H7 (cell line): ENCODE results near the gene KLRC3. TPM values are rescaled to one million over a fixed set of nuclear protein-coding genes. Genes with fewer than 3 reads are reported as not detected.
A peak's percentile ranks its signal among the peaks of the same experiment; 100 is the strongest.
"Not testable (repeated sequence)": the region's sequence is repeated elsewhere in the genome, so short reads cannot be mapped to it uniquely, and the experiment has no call there.

Source experiments
- DNase-seq: peaks from one replicate; pipeline ENCODE4 v3.0.0; 2012
- H3K27me3 ChIP-seq: 2 replicates; pipeline ENCODE4 v1.6.0; 2011; ENCODE audit warnings: mild to moderate bottlenecking, low read length; ENCODE audit not compliant: control insufficient read depth, insufficient read depth
- H3K36me3 ChIP-seq: replicated peaks from 2 replicates; pipeline ENCODE4 v1.5.1; 2011; ENCODE audit warnings: low read length; ENCODE audit not compliant: control insufficient read depth, insufficient read depth
- H3K4me3 ChIP-seq: 2 replicates; pipeline ENCODE4 v1.5.1; 2011; ENCODE audit warnings: low read depth, mild to moderate bottlenecking, control low read depth, low read length, moderate library complexity; ENCODE audit not compliant: insufficient read depth
- total RNA-seq: library from RNA; depleted of rRNA; stranded (reverse); fragments of >200 nt; shearing (Covaris generic); gene quantifications from 2 replicates; pipeline ENCODE4 v1.2.3, GENCODE V29; 2014; rRNA removed

Gene KLRC3
- total RNA-seq, 1 experiment from 2014 or later: not detected

- Histone ChIP-seq H3K4me3 (no peak overlapping the region), H3K27me3 (no peaks in the 10 kb centered on the region), H3K36me3 (no peaks in the 10 kb centered on the region; the same call in 1 of the 2 replicates)
- DNase-seq: no peak
Observed at GRCh38 chr12:10368206-10369171, 51.9 kb downstream of the KLRC3 start.

GRCh38 chr12:10367714-10368113 lies 52.7 kb downstream of the KLRC3 start:
- H3K27me3 ChIP-seq, H3K36me3 ChIP-seq, H3K4me3 ChIP-seq, DNase-seq: not testable (repeated sequence)

- no peak for DNase-seq
- Histone ChIP-seq H3K36me3 (no peaks in the 10 kb centered on the region; the same call in 1 of the 2 replicates), H3K27me3 (no peaks in the 10 kb centered on the region), H3K4me3 (no peak overlapping the region)
Observed at GRCh38 chr12:10366875-10367274, 53.5 kb downstream of the KLRC3 start.

GRCh38 chr12:10365696-10366405 lies 54.5 kb downstream of the KLRC3 start:
- no peak for DNase-seq
- H3K36me3 ChIP-seq: no peaks in the 10 kb centered on the region; the same call in 1 of the 2 replicates
- H3K27me3 ChIP-seq: no peaks in the 10 kb centered on the region

GRCh38 chr12:10364815-10365622 lies 55.4 kb downstream of the KLRC3 start:
- H3K36me3 ChIP-seq: no peaks in the 10 kb centered on the region; the same call in 1 of the 2 replicates
- H3K4me3 ChIP-seq: peak overlapping the region; percentile 44
- H3K27me3 ChIP-seq: no peaks in the 10 kb centered on the region
- DNase-seq: peak; percentile 38

More at GRCh38 chr12:10365696-10366405, 54.5 kb downstream of the KLRC3 start:
- no peak overlapping the region; the same call in 1 of the 2 replicates for H3K4me3 ChIP-seq

GRCh38 chr12:10363914-10364814 lies 56.2 kb downstream of the KLRC3 start:
- no peaks in the 10 kb centered on the region; the same call in 1 of the 2 replicates for H3K36me3 ChIP-seq
- no peak for DNase-seq
- no peaks in the 10 kb centered on the region for H3K27me3 ChIP-seq
- H3K4me3 ChIP-seq: peak overlapping the region; percentile 44

GRCh38 chr12:10363658-10363913 lies 56.8 kb downstream of the KLRC3 start:
- no peak for DNase-seq
- H3K4me3 ChIP-seq: no peak overlapping the region

GRCh38 chr12:10362828-10363657 lies 57.4 kb downstream of the KLRC3 start:
- Histone ChIP-seq H3K4me3 (no peak overlapping the region), H3K27me3 (no peaks in the 10 kb centered on the region), H3K36me3 (no peaks in the 10 kb centered on the region; the same call in 1 of the 2 replicates)
- no peak for DNase-seq

More at GRCh38 chr12:10363658-10363913, 56.8 kb downstream of the KLRC3 start:
- H3K36me3 ChIP-seq: no peaks in the 10 kb centered on the region; the same call in 1 of the 2 replicates
- no peaks in the 10 kb centered on the region for H3K27me3 ChIP-seq

- no peaks in the 10 kb centered on the region for H3K27me3 ChIP-seq
- H3K4me3 ChIP-seq: no peak overlapping the region
- DNase-seq: no peak
- H3K36me3 ChIP-seq: no peaks in the 10 kb centered on the region
Observed at GRCh38 chr12:10362325-10362724, 58.1 kb downstream of the KLRC3 start.

Other genes starting within 250 kb of the KLRC3 start
- not detected in 2 replicates for gene OLR1, start 248.5 kb downstream of the KLRC3 start, total RNA-seq
- not detected in 2 replicates for gene TMEM52B, start 241.6 kb downstream of the KLRC3 start, total RNA-seq
- gene GABARAPL1, start 207.7 kb downstream of the KLRC3 start, total RNA-seq: 98.7 and 118 TPM in 2 replicates
- gene KLRD1, start 112.7 kb downstream of the KLRC3 start, total RNA-seq: 0.04 and 0.48 TPM in 2 replicates
- gene KLRK1, start 30.6 kb downstream of the KLRC3 start, total RNA-seq: not detected in 2 replicates
- gene KLRC4, start 10.8 kb downstream of the KLRC3 start, total RNA-seq: not detected in 2 replicates
- not detected in 2 replicates for gene KLRC2, start 15.4 kb upstream of the KLRC3 start, total RNA-seq
- not detected in 2 replicates for gene KLRC1, start 32.8 kb upstream of the KLRC3 start, total RNA-seq
- 13.3 and 15.4 TPM in 2 replicates for gene EIF2S3B, start 85.3 kb upstream of the KLRC3 start, total RNA-seq
- gene MAGOHB, start 193.0 kb upstream of the KLRC3 start, total RNA-seq: 23.1 and 29.1 TPM in 2 replicates